GM23338 (cell line): ENCODE data around the gene HSPA12A. TPM values are rescaled to one million over a fixed set of nuclear protein-coding genes. Genes with fewer than 3 reads are reported as not detected.

ENCODE experiments used
- ATAC-seq: fragments of 200-7000 bp; cut with Tn5 transposase; 3 replicates; pipeline ENCODE4 v1.9.1; 2020
- DNase-seq: peaks from one replicate; pipeline ENCODE4 v3.0.0-alpha.2; 2015; ENCODE audit warnings: low spot score
- H2AFZ ChIP-seq: fragments of 200-600 bp; sonication (generic); 2 replicates; pipeline ENCODE4 v1.8.0; 2016; ENCODE audit warnings: antibody characterized with exemption, mild to moderate bottlenecking, moderate library complexity
- H3F3A ChIP-seq: fragments of 200-600 bp; sonication (generic); replicated peaks from 2 replicates; pipeline ENCODE4 v1.8.0; 2017; ENCODE audit warnings: antibody characterized with exemption, mixed run types, low read depth
- H3K27ac ChIP-seq: fragments of 200-600 bp; sonication (generic); 2 replicates; pipeline ENCODE4 v1.6.1; 2016; ENCODE audit warnings: low read depth
- H3K27me3 ChIP-seq: fragments of 200-600 bp; sonication (generic); 2 replicates; pipeline ENCODE4 v1.8.0; 2016; ENCODE audit warnings: mild to moderate bottlenecking, mixed run types, moderate library complexity; ENCODE audit not compliant: insufficient read depth
- H3K36me3 ChIP-seq: fragments of 200-600 bp; sonication (generic); 2 replicates; pipeline ENCODE4 v1.8.0; 2016; ENCODE audit warnings: mild to moderate bottlenecking; ENCODE audit not compliant: insufficient read depth
- H3K4me1 ChIP-seq: fragments of 200-600 bp; sonication (generic); 2 replicates; pipeline ENCODE4 v1.8.0; 2016; ENCODE audit warnings: mild to moderate bottlenecking, moderate library complexity; ENCODE audit not compliant: insufficient read depth
- H3K4me2 ChIP-seq: fragments of 200-600 bp; sonication (generic); 2 replicates; pipeline ENCODE4 v1.7.1; 2017; ENCODE audit warnings: mixed run types
- H3K4me3 ChIP-seq: fragments of 200-600 bp; sonication (generic); 2 replicates; pipeline ENCODE4 v1.6.1; 2016; ENCODE audit warnings: mixed run types
- H3K79me2 ChIP-seq: fragments of 200-600 bp; sonication (generic); replicated peaks from 2 replicates; pipeline ENCODE4 v1.8.0; 2017; ENCODE audit warnings: mild to moderate bottlenecking; ENCODE audit not compliant: insufficient read depth
- H3K9me2 ChIP-seq: fragments of 200-600 bp; sonication (generic); 2 replicates; pipeline ENCODE4 v1.8.0; 2017; ENCODE audit not compliant: insufficient read depth
- H4K20me1 ChIP-seq: fragments of 200-600 bp; sonication (generic); replicated peaks from 2 replicates; pipeline ENCODE4 v1.8.0; 2017; ENCODE audit warnings: mild to moderate bottlenecking; ENCODE audit not compliant: insufficient read depth
- H3K27ac Mint-ChIP-seq: 2 replicates; pipeline ENCODE4 v1.8.0; 2020; ENCODE audit warnings: inconsistent platforms, mild to moderate bottlenecking, moderate library complexity, mixed read lengths
- H3K27me3 Mint-ChIP-seq: 3 replicates; pipeline ENCODE4 v1.8.0; 2022; ENCODE audit warnings: low read depth, mild to moderate bottlenecking, moderate library complexity, mixed read lengths, inconsistent platforms; ENCODE audit not compliant: insufficient read depth, poor library complexity
- H3K36me3 Mint-ChIP-seq: 3 replicates; pipeline ENCODE4 v1.8.0; 2021; ENCODE audit warnings: low read depth, mild to moderate bottlenecking, inconsistent platforms, moderate library complexity, mixed read lengths
- H3K4me1 Mint-ChIP-seq: 3 replicates; pipeline ENCODE4 v1.8.0; 2020; ENCODE audit warnings: mild to moderate bottlenecking, inconsistent platforms, mixed read lengths
- H3K4me3 Mint-ChIP-seq: 3 replicates; pipeline ENCODE4 v1.8.0; 2021; ENCODE audit warnings: moderate library complexity, mild to moderate bottlenecking, inconsistent platforms, mixed read lengths
- H3K9me3 Mint-ChIP-seq: 3 replicates; pipeline ENCODE4 v1.8.0; 2020; ENCODE audit warnings: moderate library complexity, mild to moderate bottlenecking, inconsistent platforms, mixed read lengths
- CREB1 ChIP-seq: fragments of 250-450 bp; sonication (Bioruptor Pico); IDR thresholded peaks from 2 replicates; pipeline ENCODE4 v1.5.0; 2020; ENCODE audit warnings: low read depth, mild to moderate bottlenecking, moderate library complexity
- ETS1 ChIP-seq: IDR thresholded peaks from 2 replicates; pipeline ENCODE4 v1.6.1; 2016; ENCODE audit warnings: antibody characterized with exemption
- EZH2 ChIP-seq: fragments of 200-600 bp; sonication (generic); IDR thresholded peaks from one replicate; pipeline ENCODE4 v1.8.0; 2017; ENCODE audit warnings: antibody characterized with exemption, mild to moderate bottlenecking, low read depth; ENCODE audit not compliant: unreplicated experiment
- JUNB ChIP-seq: IDR thresholded peaks from one replicate; pipeline ENCODE4 v1.6.1; 2016; ENCODE audit warnings: antibody characterized with exemption; ENCODE audit not compliant: unreplicated experiment
- NANOG ChIP-seq: IDR thresholded peaks from 2 replicates; pipeline ENCODE4 v1.6.1; 2016; ENCODE audit warnings: antibody characterized with exemption, borderline replicate concordance
- POLR2AphosphoS5 ChIP-seq: IDR thresholded peaks from 2 replicates; pipeline ENCODE4 v1.6.1; 2016; ENCODE audit warnings: antibody characterized with exemption, low read depth
- STAT1 ChIP-seq: IDR thresholded peaks from one replicate; pipeline ENCODE4 v1.6.1; 2016; ENCODE audit warnings: antibody characterized with exemption; ENCODE audit not compliant: unreplicated experiment
- ZNF114 ChIP-seq: fragments of 250-450 bp; sonication (Bioruptor Pico); IDR thresholded peaks from 2 replicates; pipeline ENCODE4 v1.5.0; 2020; ENCODE audit warnings: mild to moderate bottlenecking, moderate library complexity
- ZNF331 ChIP-seq: fragments of 250-450 bp; sonication (Bioruptor Pico); IDR thresholded peaks from 2 replicates; pipeline ENCODE4 v1.5.0; 2020; ENCODE audit warnings: low read depth, mild to moderate bottlenecking, moderate library complexity
- polyA plus RNA-seq: library from polyadenylated mRNA; unstranded; fragments of >200 nt; fragmentation: Nextera tagmentation; extraction: Ambion mirVana; gene quantifications from 2 replicates; pipeline ENCODE4 v1.2.1, GENCODE V29; 2016
- total RNA-seq: library from RNA; depleted of rRNA; stranded (reverse); fragments of >200 nt; shearing (Covaris generic); gene quantifications from 2 replicates; pipeline ENCODE4 v1.2.3, GENCODE V29; 2014
- TF ChIP-seq, protein P1 (sequence below): IDR thresholded peaks from one replicate; pipeline ENCODE4 v1.6.1; 2018; ENCODE audit warnings: antibody characterized with exemption; ENCODE audit not compliant: unreplicated experiment

Gene HSPA12A
- total and polyA plus RNA-seq, 2 experiments from 2014 or later, result 4.4 to 6.3 TPM

- Mint-ChIP-seq H3K27ac (no peak overlapping the region), H3K27me3 (no peaks in the 10 kb centered on the region), H3K9me3 (no peaks in the 10 kb centered on the region), H3K4me1 (peaks cover 7% of the 10 kb centered on the region), H3K36me3 (no peaks in the 10 kb centered on the region), H3K4me3 (no peak overlapping the region)
- Histone ChIP-seq H3K4me3 (no peak overlapping the region), H3K4me1 (no peaks in the 10 kb centered on the region), H3K4me2 (no peak overlapping the region), H4K20me1 (no peaks in the 10 kb centered on the region), H3K79me2 (no peaks in the 10 kb centered on the region), H3K9me2 (no peaks in the 10 kb centered on the region), H3F3A (no peaks in the 10 kb centered on the region), H3K27ac (no peak overlapping the region), H2AFZ (no peak overlapping the region), H3K36me3 (no peaks in the 10 kb centered on the region), H3K27me3 (no peaks in the 10 kb centered on the region)
- TF ChIP-seq, protein P1, sequence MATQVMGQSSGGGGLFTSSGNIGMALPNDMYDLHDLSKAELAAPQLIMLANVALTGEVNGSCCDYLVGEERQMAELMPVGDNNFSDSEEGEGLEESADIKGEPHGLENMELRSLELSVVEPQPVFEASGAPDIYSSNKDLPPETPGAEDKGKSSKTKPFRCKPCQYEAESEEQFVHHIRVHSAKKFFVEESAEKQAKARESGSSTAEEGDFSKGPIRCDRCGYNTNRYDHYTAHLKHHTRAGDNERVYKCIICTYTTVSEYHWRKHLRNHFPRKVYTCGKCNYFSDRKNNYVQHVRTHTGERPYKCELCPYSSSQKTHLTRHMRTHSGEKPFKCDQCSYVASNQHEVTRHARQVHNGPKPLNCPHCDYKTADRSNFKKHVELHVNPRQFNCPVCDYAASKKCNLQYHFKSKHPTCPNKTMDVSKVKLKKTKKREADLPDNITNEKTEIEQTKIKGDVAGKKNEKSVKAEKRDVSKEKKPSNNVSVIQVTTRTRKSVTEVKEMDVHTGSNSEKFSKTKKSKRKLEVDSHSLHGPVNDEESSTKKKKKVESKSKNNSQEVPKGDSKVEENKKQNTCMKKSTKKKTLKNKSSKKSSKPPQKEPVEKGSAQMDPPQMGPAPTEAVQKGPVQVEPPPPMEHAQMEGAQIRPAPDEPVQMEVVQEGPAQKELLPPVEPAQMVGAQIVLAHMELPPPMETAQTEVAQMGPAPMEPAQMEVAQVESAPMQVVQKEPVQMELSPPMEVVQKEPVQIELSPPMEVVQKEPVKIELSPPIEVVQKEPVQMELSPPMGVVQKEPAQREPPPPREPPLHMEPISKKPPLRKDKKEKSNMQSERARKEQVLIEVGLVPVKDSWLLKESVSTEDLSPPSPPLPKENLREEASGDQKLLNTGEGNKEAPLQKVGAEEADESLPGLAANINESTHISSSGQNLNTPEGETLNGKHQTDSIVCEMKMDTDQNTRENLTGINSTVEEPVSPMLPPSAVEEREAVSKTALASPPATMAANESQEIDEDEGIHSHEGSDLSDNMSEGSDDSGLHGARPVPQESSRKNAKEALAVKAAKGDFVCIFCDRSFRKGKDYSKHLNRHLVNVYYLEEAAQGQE, result no peak
- TF ChIP-seq POLR2AphosphoS5 (no peak), ZNF331 (CRISPR knock-in tag) (no peak), NANOG (no peak), ETS1 (no peak), EZH2 (no peak), CREB1 (CRISPR knock-in tag) (no peak), STAT1 (no peak), JUNB (no peak), ZNF114 (no peak)
- no peak for ATAC-seq
- no peak for DNase-seq
These were observed 26.0 kb downstream of the HSPA12A start for GRCh38 chr10:116716381-116716780.

GRCh38 chr10:116715839-116716377, 26.5 kb downstream of the HSPA12A start:
- Histone ChIP-seq H3F3A (no peaks in the 10 kb centered on the region), H3K4me3 (no peak overlapping the region), H3K36me3 (no peaks in the 10 kb centered on the region), H3K4me2 (no peak overlapping the region), H3K4me1 (no peaks in the 10 kb centered on the region), H3K27me3 (no peaks in the 10 kb centered on the region), H3K79me2 (no peaks in the 10 kb centered on the region), H2AFZ (no peak overlapping the region), H4K20me1 (no peaks in the 10 kb centered on the region), H3K27ac (no peak overlapping the region), H3K9me2 (no peaks in the 10 kb centered on the region)
- no peaks in the 10 kb centered on the region for H3K9me3 Mint-ChIP-seq
- peaks cover 3% of the 10 kb centered on the region; the same call in 1 of the 3 replicates for H3K4me1 Mint-ChIP-seq
- no peak overlapping the region for H3K27ac Mint-ChIP-seq
- no peaks in the 10 kb centered on the region for H3K36me3 Mint-ChIP-seq
- ATAC-seq, result no peak
- H3K27me3 Mint-ChIP-seq, result no peaks in the 10 kb centered on the region
- no peak for DNase-seq
- no peak overlapping the region for H3K4me3 Mint-ChIP-seq
- no peak for TF ChIP-seq NANOG
- no peak for TF ChIP-seq EZH2
- TF ChIP-seq, protein P1, result no peak
- TF ChIP-seq POLR2AphosphoS5, result no peak
